Activated gamma-delta T cell treated with Interleukin-2 at 50 U/mL for 16 hours (primary cell): ENCODE results near the gene VWA5B2.
A peak's percentile ranks its signal among the peaks of the same experiment; 100 is the strongest.

Experiments used
- DNase-seq: peaks from one replicate; pipeline ENCODE4 v3.0.0-alpha.2; 2020

Gene VWA5B2

DNA sequence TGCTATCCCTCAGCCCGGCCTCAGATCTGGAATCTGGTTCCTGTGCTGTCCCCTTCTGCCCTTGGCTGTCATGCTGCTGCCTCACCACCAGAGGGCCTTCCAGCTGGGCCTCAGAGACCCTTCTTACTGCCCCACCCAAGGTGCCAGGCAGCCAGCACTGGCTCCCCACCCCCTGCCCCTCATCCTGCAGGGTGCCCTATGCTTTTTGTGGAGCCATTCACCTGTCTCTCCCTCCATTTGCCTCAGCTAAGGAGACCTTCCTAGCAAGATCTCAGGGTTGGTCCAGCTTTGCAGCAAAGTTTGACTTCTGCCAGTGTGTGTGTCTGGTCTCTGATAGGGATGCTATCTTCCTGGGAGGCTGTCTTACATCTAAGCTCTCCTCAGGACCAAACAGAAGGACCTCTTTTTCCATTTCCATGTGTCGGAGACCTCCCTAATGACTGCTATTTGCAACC is 1.9 kb upstream of the VWA5B2 start:
- peak; percentile 49 for DNase-seq

DNA sequence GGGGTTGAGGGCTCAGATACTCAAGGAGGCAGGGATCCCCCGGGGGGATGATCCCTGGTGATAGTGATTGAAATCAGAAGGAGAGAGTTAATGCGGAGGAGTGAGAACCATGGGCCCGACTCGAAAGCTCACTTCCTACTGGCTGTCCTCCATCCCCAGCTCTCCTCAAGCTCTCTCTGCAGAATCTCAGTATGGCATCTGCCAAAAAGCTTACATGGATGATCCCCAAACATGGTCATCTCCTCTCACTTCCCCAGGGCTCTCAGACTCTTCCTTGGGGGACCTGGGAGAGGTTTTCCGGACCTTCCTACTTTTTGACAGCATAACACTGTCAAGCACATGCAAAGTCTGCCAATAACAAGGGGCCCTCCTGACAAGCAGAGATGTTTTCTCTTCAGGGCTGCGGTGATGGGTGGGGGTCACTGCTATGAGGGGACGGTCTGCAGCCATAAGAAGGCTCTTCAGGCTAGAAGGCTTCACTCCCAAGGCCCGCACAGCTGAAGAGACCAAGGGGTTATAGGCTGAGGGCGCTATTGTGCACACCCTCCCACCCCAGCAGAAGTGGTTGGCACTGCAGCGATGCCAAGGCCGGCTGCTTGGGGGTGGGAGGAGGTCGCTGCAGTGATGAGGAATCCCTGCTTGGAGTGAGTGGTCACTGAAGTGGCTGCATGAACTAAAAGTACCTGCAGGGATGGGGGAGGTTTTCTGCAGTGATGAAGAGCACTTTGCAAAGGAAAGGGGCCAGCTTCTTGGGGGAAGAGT is 828 bp upstream of the VWA5B2 start:
- no peak for DNase-seq

DNA sequence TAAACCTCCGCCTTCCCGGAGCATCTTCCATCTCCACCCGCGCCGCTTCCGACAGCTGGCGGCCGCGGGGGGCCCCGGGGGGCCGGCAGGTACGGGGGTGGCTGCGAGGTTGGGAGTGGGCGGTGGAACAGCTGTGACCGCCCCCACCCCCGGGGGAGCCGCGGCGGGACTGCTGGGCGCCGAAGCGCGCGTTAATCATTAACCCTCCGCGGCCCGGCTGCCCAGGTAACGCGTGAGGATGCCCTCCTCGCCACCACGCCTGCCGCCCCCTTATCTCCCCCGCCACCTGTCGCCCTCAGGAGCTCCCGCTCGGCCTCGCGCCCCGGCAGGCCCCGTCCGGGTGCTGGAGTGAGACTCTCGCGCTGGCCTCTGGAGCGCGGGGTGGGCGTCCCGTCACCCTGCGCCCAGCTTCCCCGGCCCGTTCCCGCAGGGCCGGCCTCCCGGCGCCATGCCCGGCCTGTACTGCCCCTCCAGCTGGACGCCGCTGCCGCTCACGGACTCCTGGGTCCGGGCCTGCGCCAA is 757 bp downstream of the VWA5B2 start:
- DNase-seq: no peak

DNA sequence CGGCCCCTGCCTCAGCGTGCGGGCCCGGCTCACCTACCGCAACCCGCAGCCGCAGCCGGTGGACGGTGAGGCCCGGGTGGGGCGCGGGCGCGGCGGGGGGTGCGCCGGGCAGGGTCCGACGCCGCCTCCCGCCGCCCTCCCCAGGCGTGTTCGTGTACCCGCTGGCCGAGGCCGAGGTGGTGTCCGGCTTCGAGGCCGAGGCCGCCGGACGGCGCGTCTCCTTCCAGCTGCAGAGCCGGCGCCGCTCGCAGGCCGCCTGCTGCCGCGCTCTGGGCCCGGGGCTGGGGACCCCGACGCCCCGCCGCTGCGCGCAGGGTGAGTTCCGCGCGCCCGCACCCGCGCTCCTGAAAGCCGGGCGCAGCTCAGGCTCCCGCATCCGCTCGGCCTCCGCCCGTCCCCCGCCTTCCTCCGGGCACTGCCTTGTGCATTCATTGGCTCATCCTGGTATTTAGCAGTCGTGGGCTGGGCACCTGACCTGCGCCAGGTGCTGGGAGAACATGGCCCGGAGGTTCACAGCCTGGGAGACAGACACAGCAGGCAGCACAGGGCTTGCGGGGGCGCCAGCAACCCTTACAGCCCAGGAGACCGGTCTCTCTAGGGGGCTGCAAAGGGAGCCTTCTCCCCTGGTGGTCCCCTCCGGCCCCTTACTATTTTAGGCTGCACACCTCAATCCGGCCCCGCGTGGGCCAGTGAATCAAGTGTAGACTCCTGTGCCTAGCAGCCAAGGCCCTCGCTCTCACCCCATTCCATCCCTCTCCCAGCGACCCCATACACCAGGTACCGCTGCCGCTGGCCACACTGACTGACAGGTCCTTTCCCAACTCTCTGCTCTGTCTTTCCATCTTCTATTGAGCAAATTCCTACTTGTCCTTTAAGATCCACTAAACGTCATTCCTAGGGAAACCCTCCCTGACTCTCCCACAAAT is 1.5 kb downstream of the VWA5B2 start:
- no peak for DNase-seq

DNA sequence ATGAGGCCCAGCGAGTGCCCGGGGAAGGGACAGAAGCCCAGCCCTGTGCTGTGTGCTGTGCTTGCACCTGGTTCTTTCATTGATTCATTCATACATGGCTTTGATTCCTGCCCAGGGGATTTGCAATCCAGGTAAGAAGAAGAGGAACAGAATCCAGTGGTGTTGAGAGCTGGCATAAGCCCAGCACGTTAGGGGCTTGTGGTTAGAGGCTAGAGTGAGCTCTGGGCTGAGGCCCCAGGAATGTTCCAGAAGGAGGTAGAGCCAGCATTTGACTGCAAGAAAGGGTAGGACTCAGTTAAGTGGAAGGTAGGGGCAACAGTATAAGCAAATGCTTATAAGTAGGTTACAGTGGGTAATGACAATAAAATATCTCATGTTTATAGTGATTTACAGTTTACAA is 2.3 kb downstream of the VWA5B2 start:
- DNase-seq: no peak

DNA sequence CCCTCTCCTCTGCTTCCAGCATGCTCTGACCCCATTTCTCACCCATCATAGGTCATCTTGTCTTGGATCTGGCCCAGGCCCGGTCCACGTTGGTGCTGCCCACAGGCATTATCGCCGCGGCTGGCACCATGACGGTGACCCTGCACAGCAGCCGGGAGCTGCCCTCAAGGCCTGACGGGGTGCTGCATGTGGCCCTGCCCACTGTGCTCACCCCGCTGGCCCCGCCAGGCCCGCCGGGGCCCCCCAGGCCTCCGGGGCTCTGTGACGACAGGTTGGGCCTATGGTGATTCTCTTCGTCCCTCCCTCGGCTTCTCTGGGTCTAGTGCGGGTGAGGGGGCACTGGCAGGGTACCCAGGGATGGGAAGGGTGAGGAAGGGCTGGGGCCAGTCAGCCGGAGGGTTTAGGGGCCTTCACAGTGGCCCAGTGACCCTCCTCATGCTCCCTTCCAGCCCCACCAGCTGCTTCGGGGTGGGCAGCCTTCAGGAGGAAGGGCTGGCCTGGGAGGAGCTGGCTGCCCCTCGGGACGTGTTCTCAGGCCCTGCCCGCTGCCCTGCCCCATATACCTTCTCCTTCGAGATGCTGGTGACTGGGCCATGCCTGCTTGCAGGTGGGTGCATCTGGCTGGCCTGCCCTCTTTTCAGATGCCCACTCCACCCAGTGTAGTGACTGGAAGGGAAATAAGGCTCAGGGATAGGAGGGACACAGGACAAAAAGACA is 3.9 kb downstream of the VWA5B2 start:
- DNase-seq: no peak

DNA sequence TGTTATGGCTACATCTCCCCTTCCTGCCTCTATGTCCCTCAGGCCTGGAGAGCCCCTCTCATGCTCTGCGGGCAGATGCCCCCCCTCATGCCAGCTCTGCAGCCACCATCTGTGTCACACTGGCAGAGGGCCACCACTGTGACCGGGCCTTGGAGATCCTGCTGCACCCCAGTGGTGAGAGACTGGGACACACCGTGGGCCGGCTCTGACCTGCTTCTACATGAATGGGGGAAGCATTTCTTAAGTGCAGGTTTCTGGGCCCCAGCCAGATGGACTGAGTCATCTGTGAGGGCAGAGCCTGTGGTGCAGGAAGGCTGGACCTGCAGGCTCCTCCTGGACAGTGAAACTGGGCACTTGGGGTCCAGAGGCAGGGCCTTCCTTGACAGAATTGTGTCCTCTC is 4.8 kb downstream of the VWA5B2 start:
- DNase-seq: no peak

DNA sequence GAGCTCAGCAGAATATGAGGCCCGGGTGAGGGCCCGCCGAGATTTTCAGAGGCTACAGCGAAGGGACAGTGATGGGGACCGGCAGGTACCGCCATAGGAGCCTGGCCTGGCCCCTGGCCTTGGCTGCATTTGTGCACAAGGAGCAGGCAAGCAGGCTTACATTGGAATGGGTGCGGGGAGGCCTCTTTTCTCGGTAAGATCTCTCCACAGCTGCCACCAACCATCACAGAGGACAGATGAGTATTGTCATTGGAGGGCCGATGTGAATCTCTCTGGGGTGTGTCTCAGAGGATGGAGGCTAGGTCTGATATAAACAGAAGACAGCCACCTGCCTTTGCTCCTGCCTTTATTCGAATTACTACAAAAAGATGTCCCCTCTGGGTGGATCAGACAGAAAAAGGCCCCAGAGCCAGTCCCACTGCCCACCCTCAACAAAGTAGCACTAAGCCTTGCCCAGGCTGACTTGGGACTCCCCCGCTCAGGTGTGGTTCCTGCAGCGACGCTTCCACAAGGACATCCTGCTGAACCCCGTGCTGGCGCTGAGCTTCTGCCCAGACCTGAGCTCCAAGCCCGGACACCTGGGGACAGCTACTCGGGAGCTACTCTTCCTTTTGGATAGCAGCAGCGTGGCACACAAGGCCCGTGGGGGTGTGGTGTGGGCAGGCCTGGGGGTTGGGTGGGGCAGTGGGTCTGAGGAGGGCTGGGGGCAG is 5.4 kb downstream of the VWA5B2 start:
- DNase-seq: no peak

DNA sequence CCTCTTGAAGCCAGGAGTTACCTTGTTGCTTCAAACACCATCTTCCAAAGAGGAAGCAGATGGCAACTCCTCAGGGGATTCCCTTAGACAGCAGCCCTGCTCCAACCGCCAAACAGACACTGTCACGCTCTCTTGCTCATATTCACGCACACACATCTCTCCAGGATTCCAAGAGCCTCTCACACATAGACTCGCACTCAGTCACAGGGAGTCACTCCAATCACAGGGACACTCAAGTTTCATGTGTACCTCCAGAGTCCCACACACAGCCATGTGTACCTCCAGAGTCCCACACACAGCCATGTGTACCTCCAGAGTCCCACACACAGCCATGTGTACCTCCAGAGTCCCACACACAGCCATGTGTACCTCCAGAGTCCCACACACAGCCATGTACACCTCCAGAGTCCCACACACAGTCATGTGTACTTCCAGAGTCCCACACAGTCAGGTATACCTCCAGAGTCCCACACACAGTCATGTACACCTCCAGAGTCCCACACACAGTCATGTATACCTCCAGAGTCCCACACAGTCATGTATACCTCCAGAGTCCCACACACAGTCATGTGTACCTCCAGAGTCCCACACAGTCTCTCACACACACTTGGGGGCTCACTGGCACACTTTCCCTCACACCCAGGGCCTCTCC is 6.1 kb downstream of the VWA5B2 start:
- DNase-seq: no peak

DNA sequence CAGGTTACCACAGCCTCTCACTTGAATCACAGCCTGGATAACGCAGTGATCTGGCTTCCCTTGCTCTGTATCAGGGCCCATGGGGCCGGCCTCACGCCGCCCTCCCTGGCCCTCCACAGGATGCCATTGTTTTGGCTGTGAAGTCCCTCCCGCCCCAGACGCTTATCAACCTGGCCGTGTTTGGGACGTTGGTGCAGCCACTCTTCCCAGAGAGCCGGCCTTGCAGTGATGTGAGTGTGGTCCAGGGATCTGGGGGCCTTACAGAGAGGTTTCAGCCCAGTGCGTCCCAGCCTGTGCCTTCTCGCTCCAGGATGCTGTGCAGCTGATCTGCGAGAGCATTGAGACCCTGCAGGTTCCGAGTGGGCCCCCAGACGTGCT is 6.6 kb downstream of the VWA5B2 start:
- no peak for DNase-seq

DNA sequence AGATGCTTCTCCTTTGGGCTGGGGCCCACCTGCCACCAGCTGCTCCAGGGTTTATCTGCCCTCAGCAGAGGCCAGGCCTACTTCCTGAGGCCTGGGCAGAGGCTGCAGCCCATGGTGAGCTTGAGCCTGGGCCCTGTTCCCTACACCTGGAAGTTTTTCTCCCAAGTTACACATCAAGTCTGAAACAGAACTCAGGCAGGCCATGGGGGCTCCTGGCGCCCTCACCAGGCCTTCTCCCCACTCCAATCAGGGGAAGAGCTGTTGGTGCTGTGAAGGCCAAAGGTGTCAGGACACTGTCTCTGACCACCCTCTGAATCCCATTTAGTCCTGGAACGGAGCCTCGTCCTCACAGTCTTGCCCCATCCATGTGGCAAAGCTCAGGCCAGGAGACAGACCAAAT is 7.3 kb downstream of the VWA5B2 start:
- DNase-seq: no peak

DNA sequence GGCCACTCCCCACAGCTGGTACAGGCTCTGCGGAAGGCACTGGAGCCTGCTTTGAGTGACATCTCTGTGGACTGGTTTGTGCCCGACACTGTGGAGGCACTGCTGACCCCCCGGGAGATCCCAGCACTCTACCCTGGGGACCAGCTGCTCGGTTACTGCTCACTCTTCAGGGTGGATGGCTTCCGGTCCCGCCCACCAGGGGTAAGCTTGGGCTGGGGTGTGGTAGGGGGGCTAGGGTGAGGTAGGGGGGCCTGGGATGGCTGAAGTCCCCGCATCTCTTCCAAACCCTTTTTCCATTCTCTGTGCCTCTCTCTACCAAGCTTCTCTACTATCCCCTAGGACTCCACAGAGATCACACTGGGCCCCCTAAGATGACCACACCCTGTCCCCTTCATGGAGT is 7.8 kb downstream of the VWA5B2 start:
- DNase-seq: no peak

DNA sequence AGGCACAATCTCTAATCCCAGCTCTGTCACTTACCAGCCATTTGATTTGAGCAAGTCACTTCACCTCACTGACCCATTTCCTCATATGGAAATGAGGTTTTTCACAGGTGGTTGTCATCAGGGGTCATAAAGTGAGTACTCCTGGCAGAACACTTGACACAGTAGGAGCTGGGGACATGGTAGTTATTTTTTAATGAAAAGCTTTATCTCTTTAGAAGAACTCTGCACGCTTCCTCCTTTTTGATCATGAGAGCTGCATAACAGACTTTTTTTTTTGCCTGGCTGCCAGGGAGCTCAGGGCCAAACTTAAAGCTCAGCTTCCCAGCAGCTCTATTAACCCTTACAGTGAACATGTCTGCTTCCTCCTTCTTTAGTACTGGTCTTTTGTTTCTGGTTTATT is 8.4 kb downstream of the VWA5B2 start:
- DNase-seq: no peak

DNA sequence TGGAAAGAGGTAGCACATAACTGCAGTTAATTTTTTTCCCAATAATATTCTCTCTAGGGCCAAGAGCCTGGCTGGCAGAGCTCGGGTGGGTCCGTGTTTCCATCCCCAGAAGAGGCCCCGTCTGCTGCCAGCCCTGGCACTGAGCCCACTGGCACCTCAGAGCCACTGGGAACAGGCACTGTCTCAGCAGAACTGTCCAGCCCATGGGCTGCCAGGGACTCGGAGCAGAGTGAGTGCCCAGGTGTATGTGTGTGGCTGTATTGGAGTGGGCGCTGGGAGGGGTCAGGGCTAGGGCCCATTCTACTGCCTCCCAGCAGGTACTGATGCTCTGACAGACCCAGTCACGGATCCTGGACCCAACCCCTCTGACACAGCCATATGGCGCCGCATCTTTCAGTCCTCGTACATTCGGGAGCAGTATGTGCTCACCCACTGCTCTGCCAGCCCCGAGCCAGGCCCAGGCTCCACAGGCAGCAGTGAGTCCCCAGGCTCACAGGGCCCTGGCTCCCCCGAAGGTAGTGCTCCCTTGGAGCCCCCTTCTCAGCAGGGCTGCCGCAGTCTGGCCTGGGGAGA is 8.9 kb downstream of the VWA5B2 start:
- no peak for DNase-seq

DNA sequence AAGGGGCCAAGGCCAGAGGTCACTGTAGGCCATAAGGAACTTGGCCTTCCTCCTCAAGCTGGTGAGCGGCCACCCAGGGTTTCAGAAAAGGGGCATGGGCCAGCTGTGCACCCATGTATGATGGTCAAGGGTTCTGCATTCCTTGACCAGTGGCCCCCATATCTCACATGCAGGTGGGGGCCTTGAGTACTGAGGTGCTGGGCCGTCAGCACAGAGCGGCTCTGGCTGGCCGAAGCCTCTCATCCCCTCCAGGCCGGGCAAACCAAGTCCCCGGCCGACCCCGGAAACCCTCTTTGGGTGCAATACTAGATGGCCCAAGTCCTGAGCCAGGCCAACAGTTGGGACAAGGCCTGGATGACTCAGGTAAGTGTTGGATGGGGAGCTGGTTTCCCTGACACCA is 9.8 kb downstream of the VWA5B2 start:
- DNase-seq: no peak

DNA sequence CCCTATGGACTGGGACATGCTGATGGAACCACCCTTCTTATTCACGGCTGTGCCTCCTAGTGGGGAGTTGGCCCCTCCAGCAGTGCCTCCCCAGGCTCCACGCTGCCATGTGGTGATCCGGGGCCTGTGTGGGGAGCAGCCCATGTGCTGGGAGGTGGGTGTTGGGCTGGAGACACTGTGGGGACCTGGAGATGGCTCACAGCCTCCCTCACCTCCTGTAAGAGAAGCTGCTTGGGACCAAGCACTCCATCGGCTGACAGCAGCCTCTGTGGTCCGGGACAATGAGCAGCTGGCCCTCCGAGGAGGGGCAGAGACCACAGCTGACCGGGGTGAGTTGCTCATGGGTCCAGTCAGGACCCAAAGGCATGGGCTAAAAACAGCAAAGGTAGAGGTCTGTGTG is 10.3 kb downstream of the VWA5B2 start:
- DNase-seq: no peak

DNA sequence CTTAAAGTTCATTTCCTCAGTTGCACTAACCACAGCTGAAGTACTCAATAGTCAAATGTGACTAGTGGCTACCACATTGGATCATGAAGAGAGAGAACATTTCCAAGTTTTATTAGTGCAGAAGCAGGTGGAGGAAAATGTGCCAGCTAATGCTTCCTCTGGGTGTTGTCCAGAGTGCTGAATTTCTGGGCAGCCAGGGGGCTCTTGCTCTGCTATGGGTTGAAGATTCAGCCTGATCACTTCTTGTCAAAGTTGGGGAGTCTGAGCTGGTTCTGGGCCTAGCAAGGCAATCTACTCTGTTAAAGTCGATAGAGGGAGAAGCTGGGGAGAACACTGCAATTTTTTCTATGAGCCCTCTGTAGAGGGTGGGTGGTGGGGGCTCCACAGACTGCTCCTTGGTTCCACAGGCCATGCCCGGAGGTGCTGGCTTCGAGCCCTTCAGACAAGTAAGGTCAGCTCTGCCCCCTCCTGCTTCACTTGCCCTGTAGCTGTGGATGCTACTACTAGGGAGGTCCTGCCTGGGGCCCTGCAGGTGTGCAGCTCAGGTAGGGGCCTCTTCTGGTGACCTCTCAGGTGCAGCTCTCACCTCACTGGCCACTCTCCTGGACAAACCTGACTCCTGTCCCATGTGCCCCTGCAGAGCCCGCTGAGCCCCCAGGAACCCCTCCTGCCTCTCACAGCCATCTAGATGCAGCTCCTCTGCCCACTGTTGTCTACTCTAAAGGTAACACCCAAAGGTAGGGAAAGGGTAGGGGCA is 11.2 kb downstream of the VWA5B2 start:
- no peak for DNase-seq

DNA sequence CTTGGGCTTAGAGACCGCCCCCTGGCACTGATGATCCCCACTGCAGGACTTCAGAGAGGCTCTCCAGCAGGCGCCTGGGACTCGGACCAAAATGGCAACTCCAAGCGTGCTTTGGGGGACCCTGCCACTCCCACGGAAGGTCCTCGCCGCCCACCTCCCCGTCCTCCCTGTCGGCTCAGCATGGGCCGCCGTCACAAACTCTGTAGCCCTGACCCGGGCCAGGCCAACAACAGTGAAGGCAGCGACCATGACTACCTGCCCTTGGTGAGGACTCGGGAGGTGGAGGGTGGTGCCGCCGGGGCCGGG is 11.7 kb downstream of the VWA5B2 start:
- no peak for DNase-seq

DNA sequence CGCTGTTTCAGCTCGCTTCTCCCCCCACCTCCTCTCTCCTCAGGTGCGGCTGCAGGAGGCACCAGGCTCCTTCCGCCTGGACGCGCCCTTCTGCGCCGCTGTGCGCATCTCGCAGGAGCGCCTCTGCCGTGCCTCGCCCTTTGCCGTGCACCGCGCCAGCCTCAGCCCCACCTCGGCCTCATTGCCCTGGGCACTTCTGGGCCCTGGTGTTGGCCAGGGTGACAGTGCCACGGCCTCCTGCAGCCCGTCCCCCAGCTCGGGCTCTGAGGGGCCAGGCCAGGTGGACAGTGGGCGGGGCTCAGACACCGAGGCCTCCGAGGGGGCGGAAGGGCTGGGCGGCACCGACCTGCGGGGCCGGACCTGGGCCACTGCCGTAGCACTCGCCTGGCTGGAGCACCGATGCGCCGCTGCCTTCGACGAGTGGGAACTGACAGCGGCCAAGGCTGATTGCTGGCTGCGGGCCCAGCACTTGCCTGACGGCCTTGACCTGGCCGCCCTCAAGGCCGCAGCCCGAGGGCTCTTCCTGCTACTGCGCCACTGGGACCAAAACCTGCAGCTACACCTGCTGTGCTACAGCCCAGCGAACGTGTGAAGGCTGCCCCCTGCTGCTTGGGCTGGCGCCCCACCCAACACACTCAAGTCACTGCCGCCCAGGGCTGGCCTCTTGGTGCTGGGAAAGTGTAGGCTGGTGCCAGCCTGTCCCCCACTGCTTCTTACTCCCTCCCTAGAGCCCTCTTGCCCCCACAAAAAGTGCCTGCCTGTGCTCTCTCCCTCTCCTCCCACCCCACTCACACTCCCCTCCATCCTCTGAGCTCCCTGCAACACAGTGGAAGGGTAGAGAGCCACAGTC is 12.3 kb downstream of the VWA5B2 start:
- no peak for DNase-seq

DNA sequence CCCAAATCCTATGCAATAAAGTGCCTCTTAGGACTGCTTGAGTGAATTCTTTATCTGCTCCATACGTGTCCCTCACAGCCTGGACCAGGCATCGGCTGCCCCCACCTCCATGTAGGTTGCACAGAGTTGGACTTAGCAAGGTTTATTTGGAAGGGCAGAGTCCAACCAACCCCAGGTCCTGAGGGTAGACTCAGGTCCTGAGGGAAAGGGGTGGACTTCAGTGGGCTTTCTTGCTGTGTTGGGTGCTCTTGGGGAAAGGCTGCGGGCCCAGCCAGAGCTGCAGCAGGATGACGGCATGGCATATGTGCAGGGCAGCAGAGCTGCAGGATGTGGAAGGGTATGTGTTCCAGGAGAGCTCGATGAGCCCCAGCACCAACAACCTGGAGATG is 12.9 kb downstream of the VWA5B2 start:
- no peak for DNase-seq
